PC-9 (cell line): Measurements from ENCODE around the gene TUBA4B. TPM values are rescaled to one million over a fixed set of nuclear protein-coding genes. Genes with fewer than 3 reads are reported as not detected.

ENCODE experiments used
- BruUV-seq: library from RNA; stranded (reverse); fragments of 400-500 nt; replicated peaks from 2 replicates; lab custom pipeline; 2021; lab: Mats Ljungman, UMichigan
- CTCF ChIA-PET: fragments of 300-600 bp; sonication (Branson Sonifier 250); formaldehyde crosslinking; loops from one replicate; lab custom pipeline; 2022; ENCODE audit warnings: antibody characterized with exemption; lab: Charles Lee
- POLR2A ChIA-PET: fragments of 300-600 bp; sonication (Branson Sonifier 250); formaldehyde crosslinking; loops from one replicate; lab custom pipeline; 2022; ENCODE audit warnings: antibody characterized with exemption; ENCODE audit not compliant: unreplicated experiment; lab: Charles Lee
- DNase-seq, 2 experiments: peaks; one replicate each; pipeline versions ENCODE4 v3.0.0 to v3.0.0-alpha.2; 2015 to 2022; ENCODE audit warnings: mixed read lengths in 1 of 2
- H2AFZ ChIP-seq: fragments of 200-600 bp; sonication (generic); 2 replicates; pipeline ENCODE4 v1.8.1; 2017; ENCODE audit warnings: antibody characterized with exemption
- H3F3A ChIP-seq: fragments of 200-600 bp; sonication (generic); 2 replicates; pipeline ENCODE4 v1.8.1; 2017; ENCODE audit warnings: antibody characterized with exemption, mild to moderate bottlenecking, low read depth; ENCODE audit not compliant: insufficient read depth
- H3K27ac ChIP-seq: fragments of 200-600 bp; sonication (generic); 2 replicates; pipeline ENCODE4 v1.6.1; 2016; ENCODE audit warnings: mixed run types
- H3K27me3 ChIP-seq: fragments of 200-600 bp; sonication (generic); 2 replicates; pipeline ENCODE4 v1.6.1; 2016; ENCODE audit warnings: low read depth, mixed run types; ENCODE audit not compliant: insufficient read depth
- H3K36me3 ChIP-seq: fragments of 200-600 bp; sonication (generic); 2 replicates; pipeline ENCODE4 v1.6.1; 2016; ENCODE audit warnings: low read depth, mixed run types
- H3K4me1 ChIP-seq: fragments of 200-600 bp; sonication (generic); replicated peaks from 2 replicates; pipeline ENCODE4 v1.6.1; 2016; ENCODE audit warnings: mixed run types; ENCODE audit not compliant: insufficient read depth
- H3K4me2 ChIP-seq: fragments of 200-600 bp; sonication (generic); 2 replicates; pipeline ENCODE4 v1.6.1; 2017; ENCODE audit warnings: mixed run types
- H3K4me3 ChIP-seq: fragments of 200-600 bp; sonication (generic); 2 replicates; pipeline ENCODE4 v1.6.1; 2016; ENCODE audit warnings: mixed run types
- H3K79me2 ChIP-seq: fragments of 200-600 bp; sonication (generic); 2 replicates; pipeline ENCODE4 v1.6.1; 2017; ENCODE audit warnings: low read depth, mixed run types
- H3K9me2 ChIP-seq: fragments of 200-600 bp; sonication (generic); 2 replicates; pipeline ENCODE4 v1.8.1; 2017; ENCODE audit warnings: mild to moderate bottlenecking; ENCODE audit not compliant: insufficient read depth
- H3K9me3 ChIP-seq: fragments of 200-600 bp; sonication (generic); 2 replicates; pipeline ENCODE4 v1.8.1; 2016; ENCODE audit warnings: low read depth; ENCODE audit not compliant: insufficient read depth
- H4K20me1 ChIP-seq: fragments of 200-600 bp; sonication (generic); 2 replicates; pipeline ENCODE4 v1.8.1; 2017; ENCODE audit not compliant: insufficient read depth
- CTCF ChIP-seq: fragments of 200-600 bp; sonication (generic); conservative IDR thresholded peaks from 2 replicates; pipeline ENCODE4 v1.6.1; 2017; ENCODE audit warnings: mixed run types, antibody characterized with exemption, mild to moderate bottlenecking, moderate library complexity
- EZH2 ChIP-seq: fragments of 200-600 bp; sonication (generic); IDR thresholded peaks from 2 replicates; pipeline ENCODE4 v1.8.0; 2017; ENCODE audit warnings: antibody characterized with exemption, low read depth
- intact Hi-C: fragments of 100-400 bp; cut with micrococcal nuclease; formaldehyde crosslinking; loops from one replicate; pipeline ENCODE4 v1.10.0; 2022; ENCODE audit not compliant: unreplicated experiment
- microRNA-seq: library from miRNA; unstranded; fragments of <30 nt; microRNA quantifications from one replicate; pipeline ENCODE4 v1.2.0, GENCODE V29; 2021; ENCODE audit warnings: borderline number of aligned reads, borderline replicate concordance
- total RNA-seq: library from RNA; stranded (reverse); gene quantifications from 2 replicates; pipeline ENCODE4 v1.2.3, GENCODE V29; 2021

TUBA4B gene
- total RNA-seq, 1 experiment from 2014 or later: not detected

DNA sequence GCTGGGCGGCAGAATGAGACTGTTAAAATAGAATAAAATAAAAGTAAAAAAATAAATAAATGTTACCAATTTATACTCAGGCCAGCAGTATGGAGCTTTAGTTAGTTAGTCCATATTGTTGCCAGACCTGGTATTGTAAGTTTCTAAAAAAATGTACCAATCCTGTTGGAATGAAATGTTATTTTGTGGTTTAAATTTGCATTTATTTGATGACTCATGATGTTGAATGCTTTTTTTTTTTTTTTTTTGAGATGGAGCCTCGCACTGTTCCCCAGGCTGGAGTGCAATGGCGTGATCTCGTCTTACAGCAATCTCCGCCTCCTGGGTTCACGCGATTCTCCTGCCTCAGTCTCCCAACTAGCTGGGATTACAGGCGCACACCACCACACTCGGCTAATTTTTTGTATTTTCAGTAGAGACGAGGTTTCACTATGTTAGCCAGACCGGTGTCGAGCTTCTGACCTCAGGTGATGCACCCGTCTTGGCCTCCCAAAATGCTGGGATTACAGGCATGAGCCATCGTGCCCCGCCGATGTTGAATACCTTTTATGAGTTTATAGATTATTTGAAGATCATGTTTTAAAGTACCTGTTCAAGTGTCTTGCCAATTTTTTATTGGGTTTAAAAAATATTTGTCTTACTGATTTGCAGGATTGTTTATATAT lies 61.9 kb downstream of the TUBA4B start:
- TF ChIP-seq CTCF (no peak), EZH2 (no peak)
- POLR2A ChIA-PET: no interaction called here
- no peaks in the 10 kb centered on the region for H3F3A ChIP-seq
- no peak overlapping the region for H3K4me3 ChIP-seq
- H3K9me2 ChIP-seq: no peaks in the 10 kb centered on the region
- no peaks in the 10 kb centered on the region for H3K36me3 ChIP-seq
- H3K4me2 ChIP-seq: no peak overlapping the region
- no peaks in the 10 kb centered on the region for H3K79me2 ChIP-seq
- no peaks in the 10 kb centered on the region for H4K20me1 ChIP-seq
- intact Hi-C loops: no loop called here
- no TSS peak for BruUV-seq
- CTCF ChIA-PET: interaction anchor here (0.7 kb wide), 2 partner anchors 36 to 206 kb away, joined by 4 to 12 read pairs; partner anchors contain the start of gene DNAJB2
- peaks cover 14% of the 10 kb centered on the region; the same call in 1 of the 2 replicates for H3K27me3 ChIP-seq
- H3K9me3 ChIP-seq: no peaks in the 10 kb centered on the region
- no peak for DNase-seq
- H3K27ac ChIP-seq: no peak overlapping the region
- H2AFZ ChIP-seq: no peak overlapping the region
- no peaks in the 10 kb centered on the region for H3K4me1 ChIP-seq

Small RNAs within 50 kb of the gene (microRNA-seq; reads per million reads assigned to microRNA genes)
- gene MIR153-1: not detected

Other genes starting within 250 kb of the TUBA4B start
- gene CFAP65, start 211.7 kb upstream of the TUBA4B start, total RNA-seq: not detected in 2 replicates
- not detected in 2 replicates for gene IHH, start 192.3 kb upstream of the TUBA4B start, total RNA-seq
- gene NHEJ1, start 92.4 kb upstream of the TUBA4B start, total RNA-seq: 9.8 and 11.2 TPM in 2 replicates
- 7.1 and 7.9 TPM in 2 replicates for gene SLC23A3, start 83.2 kb upstream of the TUBA4B start, total RNA-seq
- gene CNPPD1, start 76.3 kb upstream of the TUBA4B start, total RNA-seq: 36.5 and 37.1 TPM in 2 replicates
- gene RETREG2, start 75.0 kb upstream of the TUBA4B start, total RNA-seq: 77.0 and 84.4 TPM in 2 replicates
- 24.6 and 39.4 TPM in 2 replicates for gene ZFAND2B, start 46.5 kb upstream of the TUBA4B start, total RNA-seq
- 33.7 and 41.4 TPM in 2 replicates for gene ABCB6, start 34.3 kb upstream of the TUBA4B start, total RNA-seq
- 56.0 and 64.5 TPM in 2 replicates for gene ATG9A, start 23.6 kb upstream of the TUBA4B start, total RNA-seq
- 62.2 and 65.1 TPM in 2 replicates for gene ANKZF1, start 23.4 kb upstream of the TUBA4B start, total RNA-seq
- gene GLB1L, start 7.8 kb upstream of the TUBA4B start, total RNA-seq: 7.9 and 10.8 TPM in 2 replicates
- gene STK16, start 7.8 kb upstream of the TUBA4B start, total RNA-seq: 39.6 and 47.2 TPM in 2 replicates
- 118 and 157 TPM in 2 replicates for gene TUBA4A, start 675 bp downstream of the TUBA4B start, total RNA-seq
- 38.5 and 47.5 TPM in 2 replicates for gene DNAJB2, start 26.1 kb downstream of the TUBA4B start, total RNA-seq
- gene PTPRN, start 56.2 kb downstream of the TUBA4B start, total RNA-seq: not detected in 2 replicates
- not detected in 2 replicates for gene RESP18, start 79.5 kb downstream of the TUBA4B start, total RNA-seq
- 99.1 and 107 TPM in 2 replicates for gene DNPEP, start 134.7 kb downstream of the TUBA4B start, total RNA-seq
- 0.60 TPM in 1 of 2 replicates, not detected in the other for gene DES, start 165.1 kb downstream of the TUBA4B start, total RNA-seq
- 46.8 and 55.8 TPM in 2 replicates for gene SPEG, start 181.6 kb downstream of the TUBA4B start, total RNA-seq
- gene GMPPA, start 245.6 kb downstream of the TUBA4B start, total RNA-seq: 44.7 and 57.2 TPM in 2 replicates